Vagina (tissue), 2 donors: ENCODE data around the gene PAPPA2.

ENCODE experiments used
- POLR2A ChIP-seq, 2 donors: fragments of 450-650 bp; IDR thresholded peaks; one replicate each; pipeline ENCODE4 v1.6.1; 2017; ENCODE audit warnings: antibody characterized with exemption in 2 of 2, mild to moderate bottlenecking in 2 of 2, moderate library complexity in 2 of 2
- TF ChIP-seq, protein P1 (sequence below), 3 experiments: fragments of 450-650 bp in 2 of 3; fragments of 200-600 bp in 1 of 3; sonication (generic) in 1 of 3; IDR thresholded peaks; one replicate each; pipeline ENCODE4 v1.5.1; 2017 to 2019; ENCODE audit warnings: antibody characterized with exemption in 3 of 3, mild to moderate bottlenecking in 2 of 3, moderate library complexity in 2 of 3

DNA sequence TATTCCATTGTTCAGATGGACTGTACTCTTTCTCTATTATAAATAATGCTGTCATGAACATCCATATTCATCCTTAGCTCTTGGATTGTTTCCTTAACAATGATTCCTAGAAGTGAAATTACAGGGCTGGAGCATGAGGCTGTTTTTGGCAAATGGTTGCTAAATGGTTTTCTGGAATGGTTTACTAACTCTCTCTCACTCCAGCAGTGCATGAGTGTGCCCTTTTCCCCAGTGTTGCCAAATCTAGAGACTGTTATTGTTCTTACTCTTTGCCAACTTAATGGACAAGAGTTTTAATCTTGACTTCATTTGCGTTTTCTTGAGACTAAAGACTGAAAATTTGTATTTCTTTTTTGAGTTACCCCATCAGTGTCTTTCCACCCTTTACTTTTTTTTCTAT is 113.0 kb downstream of the PAPPA2 start:
- TF ChIP-seq, protein P1, sequence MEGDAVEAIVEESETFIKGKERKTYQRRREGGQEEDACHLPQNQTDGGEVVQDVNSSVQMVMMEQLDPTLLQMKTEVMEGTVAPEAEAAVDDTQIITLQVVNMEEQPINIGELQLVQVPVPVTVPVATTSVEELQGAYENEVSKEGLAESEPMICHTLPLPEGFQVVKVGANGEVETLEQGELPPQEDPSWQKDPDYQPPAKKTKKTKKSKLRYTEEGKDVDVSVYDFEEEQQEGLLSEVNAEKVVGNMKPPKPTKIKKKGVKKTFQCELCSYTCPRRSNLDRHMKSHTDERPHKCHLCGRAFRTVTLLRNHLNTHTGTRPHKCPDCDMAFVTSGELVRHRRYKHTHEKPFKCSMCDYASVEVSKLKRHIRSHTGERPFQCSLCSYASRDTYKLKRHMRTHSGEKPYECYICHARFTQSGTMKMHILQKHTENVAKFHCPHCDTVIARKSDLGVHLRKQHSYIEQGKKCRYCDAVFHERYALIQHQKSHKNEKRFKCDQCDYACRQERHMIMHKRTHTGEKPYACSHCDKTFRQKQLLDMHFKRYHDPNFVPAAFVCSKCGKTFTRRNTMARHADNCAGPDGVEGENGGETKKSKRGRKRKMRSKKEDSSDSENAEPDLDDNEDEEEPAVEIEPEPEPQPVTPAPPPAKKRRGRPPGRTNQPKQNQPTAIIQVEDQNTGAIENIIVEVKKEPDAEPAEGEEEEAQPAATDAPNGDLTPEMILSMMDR (IDR thresholded peaks at IDR 0.05) = no peak
- no peak for TF ChIP-seq POLR2A (IDR thresholded peaks at IDR 0.05)
